Stimulated activated memory B cell treated with anti-CD40 and anti-IgM and Interleukin-4, amounts not matched to agents 10 μg/mL and 1 μg/mL and 100 μg/mL, for 72 hours (primary cell): Measurements from ENCODE around the gene PINLYP.
"Not testable (repeated sequence)": the region's sequence is repeated elsewhere in the genome, so short reads cannot be mapped to it uniquely, and the experiment has no call there.

Source experiments
- ATAC-seq: fragments of 150-1000 bp; cut with Tn5 transposase; 2 replicates; pipeline ENCODE4 v1.10.0; 2021
- H3K27ac Mint-ChIP-seq: one replicate; pipeline ENCODE4 v1.8.0; 2022; ENCODE audit warnings: mild to moderate bottlenecking, mixed read lengths
- H3K27me3 Mint-ChIP-seq: one replicate; pipeline ENCODE4 v1.8.0; 2022; ENCODE audit warnings: mixed read lengths
- H3K36me3 Mint-ChIP-seq: one replicate; pipeline ENCODE4 v1.8.0; 2022; ENCODE audit warnings: mixed read lengths
- H3K4me1 Mint-ChIP-seq: one replicate; pipeline ENCODE4 v1.8.0; 2022; ENCODE audit warnings: mixed read lengths
- H3K4me3 Mint-ChIP-seq: one replicate; pipeline ENCODE4 v1.8.0; 2022; ENCODE audit warnings: mild to moderate bottlenecking, moderate library complexity, mixed read lengths
- H3K9me3 Mint-ChIP-seq: one replicate; pipeline ENCODE4 v1.8.0; 2022; ENCODE audit warnings: mixed read lengths

PINLYP gene

DNA sequence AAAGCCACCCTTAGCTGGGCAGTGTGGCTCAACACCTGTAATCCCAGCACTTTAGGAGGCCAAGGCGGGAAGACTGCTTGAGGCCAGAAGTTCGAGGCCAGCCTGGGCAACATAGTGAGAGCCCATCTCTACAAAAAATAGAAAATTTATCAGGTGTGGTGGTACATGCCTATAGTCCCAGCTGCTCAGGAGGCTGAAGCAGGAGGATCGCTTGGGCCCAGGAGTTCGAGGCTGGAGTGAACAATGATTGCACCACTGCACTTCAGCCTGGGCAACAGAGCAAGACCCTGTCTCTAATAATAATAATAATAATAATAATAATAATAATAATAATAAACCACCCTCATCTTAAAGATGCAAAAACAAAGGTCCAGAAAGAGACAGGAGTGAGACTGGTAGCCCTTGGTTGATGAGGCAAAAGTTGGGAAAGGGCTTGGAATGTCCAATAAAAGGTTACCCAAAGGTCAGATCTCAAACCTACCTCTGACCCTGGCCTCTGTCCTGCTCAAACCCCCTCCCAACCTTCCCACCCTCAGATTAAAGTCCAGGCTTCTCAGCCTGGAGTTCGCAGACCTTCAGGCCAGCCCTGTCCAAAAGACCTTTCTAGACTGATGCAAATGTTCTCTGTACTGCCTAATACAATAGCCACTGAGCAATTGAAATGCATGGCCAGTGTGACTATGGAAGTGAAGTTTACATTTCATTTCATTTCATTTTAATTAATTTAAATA lies 33.5 kb upstream of the PINLYP start:
- Mint-ChIP-seq H3K4me3 (no peak overlapping the region), H3K9me3 (peaks cover 10% of the 10 kb centered on the region), H3K36me3 (peaks cover 81% of the 10 kb centered on the region), H3K4me1 (no peaks in the 10 kb centered on the region), H3K27me3 (no peaks in the 10 kb centered on the region), H3K27ac (no peak overlapping the region)
- ATAC-seq, result no peak

DNA sequence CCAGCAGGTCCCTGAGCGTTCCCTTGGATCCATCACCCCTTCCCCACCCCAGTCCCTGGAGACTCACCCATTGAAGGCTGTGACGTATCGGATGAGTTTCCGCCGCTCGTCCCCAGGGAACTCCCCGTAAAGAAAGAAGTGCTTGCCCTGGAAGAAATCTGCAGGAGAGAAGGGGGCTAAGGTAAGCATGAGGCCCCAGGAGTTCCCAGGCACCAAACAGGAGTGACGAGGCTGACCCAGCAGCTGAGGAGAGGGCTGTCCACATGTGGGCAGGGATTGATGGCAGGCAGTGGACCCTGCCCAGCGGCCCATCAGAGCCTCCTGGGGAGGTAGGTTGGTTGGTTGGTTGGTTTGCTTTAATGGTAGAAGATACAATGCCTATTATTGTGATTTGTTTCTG lies 31.5 kb upstream of the PINLYP start:
- Mint-ChIP-seq H3K27me3 (no peaks in the 10 kb centered on the region), H3K9me3 (peaks cover 3% of the 10 kb centered on the region), H3K4me3 (no peak overlapping the region), H3K27ac (no peak overlapping the region), H3K4me1 (no peaks in the 10 kb centered on the region), H3K36me3 (peaks cover 63% of the 10 kb centered on the region)
- ATAC-seq, result no peak

- Mint-ChIP-seq H3K36me3 (peaks cover 59% of the 10 kb centered on the region), H3K9me3 (no peaks in the 10 kb centered on the region), H3K4me1 (no peaks in the 10 kb centered on the region), H3K27ac (peak overlapping the region; percentile 46), H3K4me3 (no peak overlapping the region), H3K27me3 (no peaks in the 10 kb centered on the region)
- no peak for ATAC-seq
Measured at GRCh38 chr19:43545276-43545675, 30.3 kb upstream of the PINLYP start.

GRCh38 chr19:43545981-43546380 lies 29.6 kb upstream of the PINLYP start:
- no peaks in the 10 kb centered on the region for H3K27me3 Mint-ChIP-seq
- peaks cover 59% of the 10 kb centered on the region for H3K36me3 Mint-ChIP-seq
- H3K4me3 Mint-ChIP-seq, result no peak overlapping the region
- no peaks in the 10 kb centered on the region for H3K9me3 Mint-ChIP-seq
- H3K27ac Mint-ChIP-seq, result peak overlapping the region; percentile 46
- no peaks in the 10 kb centered on the region for H3K4me1 Mint-ChIP-seq
- no peak for ATAC-seq

DNA sequence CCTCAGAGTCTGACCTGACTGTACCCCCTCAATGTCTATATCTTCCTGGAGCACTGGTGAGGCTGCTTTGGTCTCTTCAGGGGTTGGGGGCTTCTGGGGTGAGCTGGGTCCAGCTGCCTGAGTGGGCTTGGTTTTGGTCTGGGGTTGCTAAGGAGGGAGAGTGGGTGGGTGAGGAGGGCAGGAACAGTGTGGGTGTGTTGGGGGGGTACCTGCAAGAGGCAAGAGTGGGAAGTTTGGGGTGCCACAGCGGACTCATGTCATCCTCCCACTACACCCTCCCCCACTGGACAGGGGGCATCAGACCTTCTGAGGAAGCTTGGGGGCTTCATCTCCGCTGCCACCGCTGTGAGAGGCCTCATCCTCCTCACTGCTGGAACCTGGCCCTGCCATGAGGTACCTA lies 29.0 kb upstream of the PINLYP start:
- peaks cover 59% of the 10 kb centered on the region for H3K36me3 Mint-ChIP-seq
- no peaks in the 10 kb centered on the region for H3K4me1 Mint-ChIP-seq
- no peak for ATAC-seq
- no peak overlapping the region for H3K4me3 Mint-ChIP-seq
- no peaks in the 10 kb centered on the region for H3K9me3 Mint-ChIP-seq
- H3K27ac Mint-ChIP-seq, result no peak overlapping the region
- no peaks in the 10 kb centered on the region for H3K27me3 Mint-ChIP-seq

DNA sequence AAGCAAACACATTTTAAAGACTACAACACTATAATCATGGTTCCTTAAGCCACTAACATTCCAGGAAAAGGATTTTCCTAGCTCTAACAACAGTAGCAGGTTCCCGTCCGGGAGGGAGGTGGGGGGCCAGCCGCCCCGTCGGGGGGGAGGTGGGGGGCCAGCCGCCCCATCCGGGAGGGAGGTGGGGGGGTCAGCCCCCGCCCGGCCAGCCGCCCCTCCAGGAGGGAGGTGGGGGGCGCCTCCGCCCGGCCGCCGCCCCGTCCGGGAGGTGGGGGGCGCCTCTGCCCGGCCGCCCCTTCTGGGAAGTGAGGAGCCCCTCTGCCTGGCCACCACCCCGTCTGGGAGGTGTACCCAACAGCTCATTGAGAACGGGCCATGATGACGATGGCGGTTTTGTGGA lies 27.7 kb upstream of the PINLYP start:
- not testable (repeated sequence) for H3K4me3 Mint-ChIP-seq, H3K27me3 Mint-ChIP-seq, H3K27ac Mint-ChIP-seq, H3K9me3 Mint-ChIP-seq, ATAC-seq, H3K4me1 Mint-ChIP-seq
- H3K36me3 Mint-ChIP-seq, result peaks cover 61% of the 10 kb centered on the region

DNA sequence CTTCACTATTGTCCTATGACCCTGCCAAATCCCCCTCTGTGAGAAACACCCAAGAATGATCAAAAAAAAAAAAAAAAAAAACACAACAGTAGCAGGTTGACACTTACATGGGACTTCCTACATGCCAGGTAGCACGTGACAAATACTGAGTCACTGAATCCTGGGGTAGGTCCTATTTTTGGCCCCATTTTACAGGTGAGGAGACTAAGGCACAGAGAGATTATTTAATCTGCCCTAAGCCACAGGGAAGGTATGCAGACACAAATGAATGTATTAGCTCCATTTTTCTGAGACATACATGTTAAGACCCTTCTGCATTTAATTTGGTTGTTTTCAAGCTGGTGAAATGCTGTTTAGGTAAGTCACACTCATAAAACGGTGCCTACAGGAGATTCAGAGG lies 26.9 kb upstream of the PINLYP start:
- Mint-ChIP-seq H3K9me3 (no peaks in the 10 kb centered on the region), H3K27me3 (no peaks in the 10 kb centered on the region), H3K4me3 (no peak overlapping the region), H3K4me1 (no peaks in the 10 kb centered on the region), H3K27ac (no peak overlapping the region), H3K36me3 (peaks cover 59% of the 10 kb centered on the region)
- ATAC-seq, result no peak

DNA sequence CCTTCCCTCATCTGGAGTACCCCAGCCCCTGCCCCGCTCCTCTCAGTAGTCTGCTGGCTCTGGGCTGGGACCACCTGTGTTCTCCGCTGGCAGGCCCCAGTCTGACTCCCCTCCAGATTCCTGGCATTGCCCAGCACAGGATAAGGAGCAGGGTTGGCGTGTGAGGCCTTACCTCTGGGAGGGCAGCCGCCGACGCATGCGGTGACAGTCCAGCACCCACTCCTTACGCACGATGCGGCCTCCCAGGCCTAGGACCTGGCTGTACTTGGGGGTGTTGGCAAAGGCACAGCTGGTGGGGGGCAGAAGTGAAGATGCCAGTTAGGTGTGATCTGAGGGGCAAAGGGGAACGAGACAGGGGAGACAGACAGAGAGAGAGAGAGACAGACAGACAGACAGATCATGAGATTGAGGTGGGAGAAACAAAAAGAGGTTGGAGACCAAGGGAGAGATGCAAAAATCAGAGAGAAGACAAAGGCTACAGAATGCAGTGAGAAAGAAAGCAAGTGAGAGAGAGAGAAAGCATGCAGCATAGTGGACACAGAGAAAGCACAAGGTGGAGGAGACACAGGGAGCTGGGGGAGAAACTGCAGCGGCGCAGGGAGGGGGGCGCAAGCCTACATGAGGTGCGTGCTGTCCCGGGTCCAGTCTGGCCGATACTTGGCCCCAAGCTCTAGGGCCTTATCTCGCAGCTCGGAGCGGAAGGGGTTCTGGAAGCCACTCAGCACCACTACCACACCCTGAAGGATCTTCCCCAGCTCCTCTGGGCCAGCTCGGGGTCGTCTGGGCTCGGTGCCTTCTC lies 24.0 kb upstream of the PINLYP start:
- peaks cover 11% of the 10 kb centered on the region for H3K4me1 Mint-ChIP-seq
- no peak for ATAC-seq
- H3K9me3 Mint-ChIP-seq, result no peaks in the 10 kb centered on the region
- no peak overlapping the region for H3K4me3 Mint-ChIP-seq
- H3K27me3 Mint-ChIP-seq, result no peaks in the 10 kb centered on the region
- H3K36me3 Mint-ChIP-seq, result peaks cover 55% of the 10 kb centered on the region
- H3K27ac Mint-ChIP-seq, result no peak overlapping the region

DNA sequence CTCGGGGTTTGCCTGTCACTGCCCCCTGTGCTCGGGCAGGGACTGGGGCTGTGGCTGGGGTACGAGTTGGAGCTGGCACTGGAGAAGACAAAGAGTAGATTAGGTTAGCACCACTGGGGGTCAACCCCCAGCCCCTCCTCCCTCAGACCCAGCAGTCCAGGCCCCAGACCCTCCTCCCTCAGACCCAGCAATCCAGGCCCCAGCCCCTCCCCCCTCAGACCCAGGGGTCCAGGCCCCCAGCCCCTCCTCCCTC lies 23.5 kb upstream of the PINLYP start:
- Mint-ChIP-seq H3K4me3 (no peak overlapping the region), H3K36me3 (peaks cover 55% of the 10 kb centered on the region), H3K9me3 (no peaks in the 10 kb centered on the region), H3K27me3 (no peaks in the 10 kb centered on the region), H3K4me1 (peaks cover 11% of the 10 kb centered on the region), H3K27ac (no peak overlapping the region)
- no peak for ATAC-seq

DNA sequence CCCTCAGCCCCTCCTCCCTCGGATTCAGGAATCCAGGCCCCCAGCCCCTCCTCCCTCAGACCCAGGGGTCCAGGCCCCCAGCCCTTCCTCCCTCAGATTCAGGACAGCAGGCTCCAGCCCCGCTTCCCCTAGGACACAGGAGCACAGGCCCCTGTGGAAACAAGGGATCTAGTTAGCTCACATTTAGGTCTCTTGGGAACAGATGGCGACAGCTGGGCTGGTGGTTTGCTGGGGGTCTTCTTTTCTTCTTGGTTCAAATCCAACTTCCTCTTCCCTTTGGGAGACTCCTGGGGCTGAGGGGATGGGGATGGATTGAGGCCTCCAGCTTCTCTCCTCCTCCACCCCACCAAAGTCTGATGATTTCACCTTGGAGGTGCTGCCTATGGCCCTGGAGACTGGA lies 23.0 kb upstream of the PINLYP start:
- Mint-ChIP-seq H3K9me3 (no peaks in the 10 kb centered on the region), H3K4me3 (no peak overlapping the region), H3K27me3 (no peaks in the 10 kb centered on the region), H3K4me1 (peaks cover 11% of the 10 kb centered on the region), H3K36me3 (peaks cover 58% of the 10 kb centered on the region), H3K27ac (no peak overlapping the region)
- ATAC-seq, result no peak

GRCh38 chr19:43553656-43554055 lies 21.9 kb upstream of the PINLYP start:
- H3K4me1 Mint-ChIP-seq, result peaks cover 11% of the 10 kb centered on the region
- no peak overlapping the region for H3K4me3 Mint-ChIP-seq
- no peaks in the 10 kb centered on the region for H3K9me3 Mint-ChIP-seq
- no peak overlapping the region for H3K27ac Mint-ChIP-seq
- H3K36me3 Mint-ChIP-seq, result peaks cover 62% of the 10 kb centered on the region
- H3K27me3 Mint-ChIP-seq, result no peaks in the 10 kb centered on the region
- ATAC-seq, result no peak

GRCh38 chr19:43554317-43554895 lies 21.2 kb upstream of the PINLYP start:
- Mint-ChIP-seq H3K9me3 (no peaks in the 10 kb centered on the region), H3K36me3 (peaks cover 64% of the 10 kb centered on the region), H3K27me3 (no peaks in the 10 kb centered on the region), H3K4me3 (no peak overlapping the region), H3K4me1 (peaks cover 11% of the 10 kb centered on the region), H3K27ac (no peak overlapping the region)
- ATAC-seq, result no peak

DNA sequence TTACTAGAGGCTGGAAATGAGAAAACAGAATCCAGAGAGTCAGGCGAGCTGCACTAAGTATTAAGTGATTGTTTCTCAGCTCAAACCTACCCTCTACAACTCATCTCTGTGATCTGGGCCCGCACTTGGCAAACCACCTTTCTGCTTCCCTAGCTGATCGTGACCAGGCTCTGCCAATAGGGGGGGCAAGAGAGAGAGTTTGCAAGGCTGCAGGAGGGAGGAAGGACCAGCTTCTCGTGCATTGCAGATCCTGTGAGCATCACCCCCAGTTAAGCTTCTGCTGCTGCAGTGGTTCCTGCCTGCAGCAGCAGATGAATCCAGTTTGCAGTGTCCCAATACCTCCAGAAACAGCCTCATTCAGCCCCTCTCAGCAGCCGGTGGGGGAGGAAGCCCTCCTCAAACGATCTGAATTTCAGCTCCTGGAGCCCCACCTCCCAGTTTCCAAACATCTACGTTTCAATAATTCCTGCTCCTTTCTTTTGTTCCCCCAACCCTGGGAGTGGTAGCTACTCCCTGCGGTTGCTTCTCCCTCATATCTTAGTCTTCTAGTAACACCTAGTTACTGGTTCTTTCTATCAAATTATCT lies 20.3 kb upstream of the PINLYP start:
- Mint-ChIP-seq H3K27me3 (no peaks in the 10 kb centered on the region), H3K36me3 (peaks cover 65% of the 10 kb centered on the region), H3K4me3 (no peak overlapping the region), H3K9me3 (no peaks in the 10 kb centered on the region), H3K27ac (no peak overlapping the region), H3K4me1 (peaks cover 18% of the 10 kb centered on the region)
- peak; percentile 73 for ATAC-seq

DNA sequence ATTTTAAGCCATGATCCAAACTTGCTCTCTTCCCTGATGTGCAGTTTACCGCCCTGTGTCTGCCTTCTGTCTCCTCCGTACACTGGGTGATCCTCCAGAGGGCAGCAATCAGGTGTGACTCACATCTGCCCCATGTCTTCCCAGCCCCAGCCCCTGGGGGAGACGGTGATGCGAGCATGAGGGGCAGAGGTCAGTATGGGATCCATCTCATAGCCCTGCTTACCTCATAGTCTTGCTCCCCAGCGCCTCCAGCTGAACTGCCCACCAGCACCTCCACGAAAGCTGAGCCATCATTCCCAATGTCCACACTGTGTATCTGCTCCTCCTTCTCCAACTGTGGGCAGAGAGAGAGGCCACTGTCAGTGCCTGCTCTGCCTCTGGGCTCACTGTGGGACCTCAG lies 14.9 kb upstream of the PINLYP start:
- Mint-ChIP-seq H3K9me3 (no peaks in the 10 kb centered on the region), H3K27me3 (no peaks in the 10 kb centered on the region), H3K36me3 (peaks cover 41% of the 10 kb centered on the region), H3K27ac (peak overlapping the region; percentile 82), H3K4me1 (peaks cover 57% of the 10 kb centered on the region), H3K4me3 (no peak overlapping the region)
- ATAC-seq, result no peak

GRCh38 chr19:43561139-43561970 lies 14.2 kb upstream of the PINLYP start:
- H3K36me3 Mint-ChIP-seq, result peaks cover 41% of the 10 kb centered on the region
- H3K27me3 Mint-ChIP-seq, result no peaks in the 10 kb centered on the region
- H3K4me3 Mint-ChIP-seq, result no peak overlapping the region
- H3K4me1 Mint-ChIP-seq, result peaks cover 56% of the 10 kb centered on the region
- no peak for ATAC-seq
- no peaks in the 10 kb centered on the region for H3K9me3 Mint-ChIP-seq
- H3K27ac Mint-ChIP-seq, result peak overlapping the region; percentile 82
